GM10248 (cell line): Measurements from ENCODE around the gene SCFD2.
"Not testable (repeated sequence)": the region's sequence is repeated elsewhere in the genome, so short reads cannot be mapped to it uniquely, and the experiment has no call there.

Experiments used
- CTCF ChIA-PET: fragments of 300-600 bp; sonication (Branson Sonifier 250); formaldehyde crosslinking; extraction: SDS; loops from one replicate; lab custom pipeline; 2021; ENCODE audit warnings: antibody characterized with exemption; lab: Yijun Ruan, JAX
- POLR2A ChIA-PET: fragments of 350-650 bp; sonication (Branson Sonifier 250); formaldehyde crosslinking; extraction: SDS; loops from one replicate; lab custom pipeline; 2020; ENCODE audit warnings: antibody characterized with exemption; lab: Yijun Ruan, JAX
- DNase-seq: peaks from one replicate; pipeline ENCODE4 v3.0.0; 2012; ENCODE audit errors: extremely low spot score
- TF ChIP-seq, protein P1 (sequence below): IDR thresholded peaks from 2 replicates; pipeline ENCODE4 v1.5.1; 2012; ENCODE audit warnings: mild to moderate bottlenecking, low read depth; ENCODE audit errors: extremely low read depth, missing control alignments, control extremely low read depth

SCFD2 gene

DNA sequence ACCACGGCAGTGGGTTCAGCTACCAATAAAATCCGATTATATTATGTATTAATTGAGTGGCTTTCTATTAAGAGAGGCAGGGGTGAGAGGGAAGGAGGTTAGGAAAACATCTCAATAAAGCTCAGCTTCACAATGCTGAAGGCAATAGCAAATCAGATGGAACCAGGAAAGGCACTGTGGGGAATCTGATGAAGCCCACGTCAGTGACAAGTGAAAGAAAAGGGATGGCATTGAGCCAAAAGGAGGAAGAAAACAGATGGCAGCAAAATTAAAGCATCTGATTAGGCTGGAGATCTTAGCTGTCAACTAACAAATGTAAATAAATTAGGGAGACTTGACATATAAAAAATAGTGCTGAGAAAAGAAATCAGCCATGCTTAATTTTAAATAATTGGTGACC lies 322.8 kb downstream of the SCFD2 start:
- TF ChIP-seq, protein P1, sequence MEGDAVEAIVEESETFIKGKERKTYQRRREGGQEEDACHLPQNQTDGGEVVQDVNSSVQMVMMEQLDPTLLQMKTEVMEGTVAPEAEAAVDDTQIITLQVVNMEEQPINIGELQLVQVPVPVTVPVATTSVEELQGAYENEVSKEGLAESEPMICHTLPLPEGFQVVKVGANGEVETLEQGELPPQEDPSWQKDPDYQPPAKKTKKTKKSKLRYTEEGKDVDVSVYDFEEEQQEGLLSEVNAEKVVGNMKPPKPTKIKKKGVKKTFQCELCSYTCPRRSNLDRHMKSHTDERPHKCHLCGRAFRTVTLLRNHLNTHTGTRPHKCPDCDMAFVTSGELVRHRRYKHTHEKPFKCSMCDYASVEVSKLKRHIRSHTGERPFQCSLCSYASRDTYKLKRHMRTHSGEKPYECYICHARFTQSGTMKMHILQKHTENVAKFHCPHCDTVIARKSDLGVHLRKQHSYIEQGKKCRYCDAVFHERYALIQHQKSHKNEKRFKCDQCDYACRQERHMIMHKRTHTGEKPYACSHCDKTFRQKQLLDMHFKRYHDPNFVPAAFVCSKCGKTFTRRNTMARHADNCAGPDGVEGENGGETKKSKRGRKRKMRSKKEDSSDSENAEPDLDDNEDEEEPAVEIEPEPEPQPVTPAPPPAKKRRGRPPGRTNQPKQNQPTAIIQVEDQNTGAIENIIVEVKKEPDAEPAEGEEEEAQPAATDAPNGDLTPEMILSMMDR, result no peak
- ChIA-PET POLR2A (no interaction called here), CTCF (interaction anchor here (1.3 kb wide), 1 partner anchor 9 kb away, joined by 3 read pairs; no protein-coding TSS in a partner anchor)
- DNase-seq, result no peak

DNA sequence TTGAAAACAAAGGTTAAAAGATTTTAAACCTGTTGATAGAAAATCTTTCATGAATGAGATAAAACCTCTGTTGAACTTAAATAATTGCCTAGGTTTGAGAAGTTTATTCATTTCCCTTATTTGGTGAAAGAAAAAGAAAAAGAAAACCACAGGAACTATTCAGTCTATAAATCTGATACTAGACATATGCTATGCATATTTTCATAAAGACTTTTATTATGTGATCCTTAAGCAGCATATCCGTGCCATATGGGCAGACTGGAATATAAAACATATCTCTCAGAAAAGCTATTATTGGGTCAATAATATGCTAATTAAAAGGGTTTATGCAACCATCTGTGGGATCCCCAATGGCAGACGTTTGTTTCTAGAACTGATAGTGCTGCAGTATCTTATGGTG lies 325.0 kb downstream of the SCFD2 start:
- TF ChIP-seq, protein P1, result no peak
- ChIA-PET POLR2A (no interaction called here), CTCF (no interaction called here)
- no peak for DNase-seq

DNA sequence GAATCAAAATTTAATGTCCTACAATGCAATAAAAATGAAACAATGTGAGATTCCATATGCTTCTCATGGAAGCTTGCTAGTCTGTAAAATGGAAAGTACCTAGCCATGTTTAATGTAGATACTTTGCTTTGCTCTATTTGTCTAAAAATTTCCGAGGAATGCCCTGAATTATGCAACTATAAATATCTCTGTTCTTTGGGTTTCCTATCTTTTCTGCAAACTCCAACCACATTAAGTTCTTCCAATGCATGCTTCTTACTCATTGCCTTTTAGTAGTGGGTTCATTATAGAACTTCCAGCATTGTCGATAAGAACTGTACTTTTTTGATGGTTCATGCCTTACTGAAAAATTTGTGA lies 325.4 kb downstream of the SCFD2 start:
- no peak for DNase-seq
- ChIA-PET CTCF (no interaction called here), POLR2A (no interaction called here)
- TF ChIP-seq, protein P1, result no peak

DNA sequence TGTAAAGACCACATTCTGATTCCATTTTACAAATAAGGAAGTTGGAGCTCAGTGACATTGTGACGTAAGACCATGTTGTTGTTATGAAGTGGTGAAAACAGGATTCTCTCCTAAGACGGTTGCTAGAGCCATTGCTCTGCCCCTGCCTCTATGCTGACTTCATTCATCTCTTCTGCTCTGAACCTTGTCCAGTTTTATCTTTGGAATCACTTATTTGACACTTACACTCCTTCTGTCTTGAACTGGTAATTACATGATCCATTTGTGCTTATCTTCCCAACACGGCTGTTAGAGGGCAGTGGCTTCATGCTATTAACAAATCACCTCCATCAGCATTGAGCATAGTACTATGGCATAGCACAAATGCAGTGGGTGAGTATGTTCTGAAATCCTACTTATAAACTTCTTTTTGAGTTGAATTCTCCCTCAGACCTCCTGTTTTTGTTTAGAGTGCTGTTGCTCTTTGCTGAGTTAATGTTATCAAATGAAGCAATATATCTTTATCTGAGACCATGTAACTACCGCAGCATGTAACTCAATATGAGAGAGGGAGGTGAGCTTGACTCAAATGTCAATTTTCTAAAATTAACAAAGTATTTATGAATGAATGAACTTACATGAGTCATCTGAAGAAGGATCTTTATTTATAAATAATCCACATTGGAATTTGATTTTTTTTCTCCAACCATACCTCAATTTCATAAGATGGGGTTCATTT lies 326.0 kb downstream of the SCFD2 start:
- no peak for DNase-seq
- POLR2A ChIA-PET, result no interaction called here
- CTCF ChIA-PET, result interaction anchor here (0.9 to 2.1 kb wide), 3 partner anchors 9 to 23 kb away, joined by 3 to 5 read pairs (median 4); no protein-coding TSS in a partner anchor

DNA sequence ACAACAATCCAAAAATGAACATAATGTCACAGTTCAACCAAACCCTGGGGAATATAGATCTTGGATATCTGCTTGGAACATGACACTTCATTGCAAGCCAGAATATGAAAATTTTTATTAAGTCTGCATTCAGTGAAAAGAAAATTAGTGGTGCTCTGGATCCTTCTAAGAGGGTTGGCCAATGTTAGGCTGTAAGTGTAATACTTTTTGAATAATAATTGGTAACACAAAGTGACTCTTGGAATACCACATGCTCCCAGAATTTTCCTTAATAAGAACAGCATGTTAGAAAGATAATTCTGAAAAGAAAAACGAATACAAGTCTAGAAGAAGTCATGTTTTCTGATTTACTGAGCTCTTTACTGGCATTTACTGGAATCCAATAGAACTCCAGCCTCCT lies 328.0 kb downstream of the SCFD2 start:
- ChIA-PET POLR2A (no interaction called here), CTCF (interaction anchor here (2.1 kb wide), 1 partner anchor 9 kb away, joined by 5 read pairs; no protein-coding TSS in a partner anchor)
- no peak for DNase-seq
- TF ChIP-seq, protein P1, result no peak

More for the DNA sequence above, 326.0 kb downstream of the SCFD2 start:
- TF ChIP-seq, protein P1, result no peak

DNA sequence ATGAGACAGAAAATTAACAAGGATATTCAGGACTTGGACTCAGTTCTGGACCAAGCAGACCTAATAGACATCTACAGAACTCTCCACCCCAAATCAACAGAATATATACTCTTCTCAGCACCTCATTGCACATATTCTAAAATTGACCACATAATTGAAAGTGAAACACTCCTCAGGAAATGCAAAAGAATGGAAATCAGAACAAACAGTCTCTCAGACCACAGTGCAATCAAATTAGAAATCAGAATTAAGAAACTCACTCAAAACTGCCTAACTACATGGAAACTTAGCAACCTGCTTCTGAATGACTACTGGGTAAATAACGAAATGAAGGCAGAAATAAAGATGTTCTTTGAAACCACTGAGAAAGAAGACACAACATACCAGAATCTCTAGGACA lies 333.0 kb downstream of the SCFD2 start:
- POLR2A ChIA-PET, CTCF ChIA-PET: not testable (repeated sequence)

DNA sequence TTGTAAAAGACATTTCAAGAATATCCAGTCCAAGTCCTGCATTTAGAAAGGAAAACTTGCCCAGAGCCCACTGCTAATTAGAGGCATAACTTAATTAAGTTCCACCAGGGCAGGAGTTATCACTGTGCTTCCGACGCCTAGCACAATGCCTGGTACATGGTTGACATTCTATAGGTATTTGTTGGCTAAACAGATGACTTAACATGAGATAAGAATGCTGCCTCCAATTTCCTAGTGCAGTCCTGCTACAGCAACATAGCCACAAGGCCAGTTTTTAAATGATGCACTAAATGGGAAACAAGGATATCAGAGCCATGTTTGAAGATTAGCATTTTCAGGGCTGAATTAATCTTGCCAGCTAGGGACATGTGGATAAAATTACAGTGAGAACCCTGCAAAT lies 339.6 kb downstream of the SCFD2 start:
- POLR2A ChIA-PET, result no interaction called here
- no peak for DNase-seq
- CTCF ChIA-PET, result interaction anchor here (2.2 kb wide), 1 partner anchor 10 kb away, joined by 5 read pairs; no protein-coding TSS in a partner anchor
- TF ChIP-seq, protein P1, result no peak

More for the DNA sequence above, 333.0 kb downstream of the SCFD2 start:
- DNase-seq, result not testable (repeated sequence)
